HepG2 (cell line): ENCODE results near the gene ZNF385B. TPM values are rescaled to one million over a fixed set of nuclear protein-coding genes. Genes with fewer than 3 reads are reported as not detected.

Source experiments
- ATAC-seq: fragments of 200-7000 bp; cut with Tn5 transposase; 3 replicates; pipeline ENCODE4 v1.9.1; 2020; ENCODE audit warnings: mild to moderate bottlenecking, moderate library complexity
- BruUV-seq: library from RNA; stranded (reverse); fragments of 400-500 nt; replicated peaks from 2 replicates; lab custom pipeline; 2021; lab: Mats Ljungman, UMichigan
- CTCF ChIA-PET: fragments of 300-600 bp; formaldehyde crosslinking; extraction: SDS; loops from one replicate; lab custom pipeline; 2021; ENCODE audit warnings: low total read pairs, inconsistent platforms, low intra/inter-chr PET ratio; lab: Yijun Ruan, JAX
- POLR2A ChIA-PET: fragments of 350-600 bp; sonication (Branson Sonifier 250); formaldehyde crosslinking; loops from one replicate; lab custom pipeline; 2020; ENCODE audit warnings: antibody characterized with exemption, inconsistent platforms; lab: Yijun Ruan, JAX
- DNase-seq: peaks from one replicate; pipeline ENCODE4 v3.0.0-alpha.2; 2015; ENCODE audit warnings: low spot score
- FAIRE-seq: peaks from 3 replicates; lab custom pipeline; 2011; peaks lifted over from hg19 to GRCh38; lab: Jason Lieb, UNC
- H2AFZ ChIP-seq: one replicate; pipeline ENCODE4 v1.6.1; 2011; ENCODE audit warnings: low read length, inconsistent platforms
- H3K27ac ChIP-seq: fragments of 300-600 bp; 3 replicates; pipeline ENCODE4 v1.8.0; 2011; ENCODE audit warnings: mixed run types, mild to moderate bottlenecking, mixed read lengths, low read length, inconsistent platforms; ENCODE audit not compliant: insufficient read depth; ENCODE audit errors: extremely low read length
- H3K27me3 ChIP-seq, 2 experiments: fragments of 200-600 bp in 1 of 2; 2 replicates in 1 of 2; 3 replicates in 1 of 2; pipeline versions ENCODE4 v1.6.0 to v1.8.0; 2011; ENCODE audit warnings: low read length in 2 of 2, mild to moderate bottlenecking in 2 of 2, moderate library complexity in 2 of 2, inconsistent platforms in 1 of 2; ENCODE audit not compliant: insufficient read depth in 2 of 2, control insufficient read depth in 1 of 2
- H3K36me3 ChIP-seq, 2 experiments: fragments of 200-600 bp in 1 of 2; replicated peaks in 1 of 2; 2 replicates in 1 of 2; 3 replicates in 1 of 2; pipeline versions ENCODE4 v1.5.1 to v1.8.0; 2011; ENCODE audit warnings: low read length in 2 of 2, inconsistent platforms in 1 of 2; ENCODE audit not compliant: insufficient read depth in 2 of 2, control insufficient read depth in 1 of 2
- H3K4me1 ChIP-seq: 2 replicates; pipeline ENCODE4 v1.5.1; 2012; ENCODE audit warnings: low read length, inconsistent platforms; ENCODE audit not compliant: insufficient read depth
- H3K4me2 ChIP-seq: 2 replicates; pipeline ENCODE4 v1.6.0; 2011; ENCODE audit warnings: low read depth, low read length, inconsistent platforms
- H3K4me3 ChIP-seq, 3 experiments: fragments of 200-600 bp in 1 of 3; sonication (generic), shearing (Covaris generic) in 1 of 3; replicated peaks in 1 of 3; 2 replicates each; pipeline ENCODE4 v1.5.1; 2011 to 2016; ENCODE audit warnings: low read length in 3 of 3, inconsistent platforms in 2 of 3, low read depth in 2 of 3, mild to moderate bottlenecking in 2 of 3, control low read depth in 1 of 3, mixed read lengths in 1 of 3; ENCODE audit not compliant: insufficient read depth in 1 of 3
- H3K79me2 ChIP-seq: one replicate; pipeline ENCODE4 v1.6.1; 2011; ENCODE audit warnings: low read length, inconsistent platforms; ENCODE audit not compliant: insufficient read depth
- H3K9ac ChIP-seq: 2 replicates; pipeline ENCODE4 v1.6.0; 2011; ENCODE audit warnings: mild to moderate bottlenecking, low read depth, low read length, inconsistent platforms; ENCODE audit not compliant: insufficient read depth
- H3K9me3 ChIP-seq: 2 replicates; pipeline ENCODE4 v1.5.1; 2012; ENCODE audit warnings: mild to moderate bottlenecking, low read length
- H4K20me1 ChIP-seq: 2 replicates; pipeline ENCODE4 v1.6.0; 2011; ENCODE audit warnings: inconsistent platforms, mild to moderate bottlenecking, low read length, moderate library complexity; ENCODE audit not compliant: insufficient read depth
- BCL6 ChIP-seq: IDR thresholded peaks from 2 replicates; pipeline ENCODE4 v1.6.1; 2016; ENCODE audit warnings: missing genetic modification reagents, missing compliant biosample characterization
- HNF4A ChIP-seq: sonication (generic); formaldehyde crosslinking; IDR thresholded peaks from 2 replicates; pipeline ENCODE4 v1.4.0; 2020; ENCODE audit warnings: missing genetic modification reagents
- HOXA7 ChIP-seq: sonication (generic); formaldehyde crosslinking; IDR thresholded peaks from 2 replicates; pipeline ENCODE4 v1.8.1; 2022; ENCODE audit warnings: mild to moderate bottlenecking, missing genetic modification reagents, moderate library complexity
- MAFF ChIP-seq: IDR thresholded peaks from 2 replicates; pipeline ENCODE4 v1.6.1; 2011; ENCODE audit warnings: low read depth, low read length, improper control_type of control experiment
- MAFK ChIP-seq, 2 experiments: IDR thresholded peaks in 1 of 2; conservative IDR thresholded peaks in 1 of 2; 2 replicates each; pipeline ENCODE4 v1.6.1; 2011; ENCODE audit warnings: improper control_type of control experiment in 2 of 2, low read length in 2 of 2
- SP2 ChIP-seq: sonication (generic); formaldehyde crosslinking; IDR thresholded peaks from 2 replicates; pipeline ENCODE4 v1.5.1; 2020; ENCODE audit warnings: mild to moderate bottlenecking, missing genetic modification reagents
- ZBTB21 ChIP-seq: sonication (generic); formaldehyde crosslinking; IDR thresholded peaks from 2 replicates; pipeline ENCODE4 v1.4.0; 2020; ENCODE audit warnings: missing genetic modification reagents
- WGBS: methylation state at CpG from one replicate; pipeline ENCODE4 v1.1.6; 2017; ENCODE audit warnings: low lambda C conversion rate; 5-methylcytosine and 5-hydroxymethylcytosine counted together
- in situ Hi-C: cut with HindIII; loops from 2 replicates; pipeline ENCODE4 v1.10.0; 2017; ENCODE audit warnings: low pct_unique_long_range_greater_than_20kb; ENCODE audit not compliant: extremely low pct_ligation_motif_present
- intact Hi-C: fragments of 100-400 bp; cut with micrococcal nuclease; formaldehyde crosslinking; loops from one replicate; pipeline ENCODE4 v1.10.0; 2022; ENCODE audit not compliant: unreplicated experiment
- polyA plus RNA-seq, 8 experiments: library from polyadenylated mRNA; depleted of rRNA in 3 of 8; stranded (reverse) in 7 of 8; unstranded in 1 of 8; fragments of >200 nt; fragmentation: Illumina TruSeq in 4 of 8; extraction: Trizol in 4 of 8; gene quantifications; 2 replicates each; pipeline versions ENCODE4 v1.2.1 to v1.2.3, GENCODE V29; 2011 to 2016; ENCODE audit warnings: low read depth in 4 of 8, missing spikeins in 1 of 8, mixed read lengths in 1 of 8; ENCODE audit not compliant: insufficient read depth in 1 of 8
- total RNA-seq, 5 experiments: library from RNA; depleted of rRNA; stranded (reverse); fragments of >200 nt; fragmentation: Illumina TruSeq; extraction: Trizol; gene quantifications; 2 replicates each; pipeline ENCODE4 v1.2.3, GENCODE V29; 2016; ENCODE audit warnings: low read depth in 1 of 5
- TF ChIP-seq, protein P1 (sequence below): sonication (generic); formaldehyde crosslinking; IDR thresholded peaks from 2 replicates; pipeline ENCODE4 v1.4.0; 2020; ENCODE audit warnings: mild to moderate bottlenecking, missing genetic modification reagents
- TF ChIP-seq, protein P2 (sequence below): sonication (generic); formaldehyde crosslinking; IDR thresholded peaks from 2 replicates; pipeline ENCODE4 v1.5.1; 2020; ENCODE audit warnings: missing genetic modification reagents, mild to moderate bottlenecking, borderline replicate concordance
- TF ChIP-seq, protein P3 (sequence below): sonication (generic); formaldehyde crosslinking; IDR thresholded peaks from 2 replicates; pipeline ENCODE4 v1.4.0; 2020; ENCODE audit warnings: mild to moderate bottlenecking, missing genetic modification reagents

The ZNF385B gene
- total and polyA plus RNA-seq, 2 of the 13 experiments (the other 11 are each of a cell fraction or from before 2014, with no cell fraction given): 3.3 to 6.7 TPM

DNA sequence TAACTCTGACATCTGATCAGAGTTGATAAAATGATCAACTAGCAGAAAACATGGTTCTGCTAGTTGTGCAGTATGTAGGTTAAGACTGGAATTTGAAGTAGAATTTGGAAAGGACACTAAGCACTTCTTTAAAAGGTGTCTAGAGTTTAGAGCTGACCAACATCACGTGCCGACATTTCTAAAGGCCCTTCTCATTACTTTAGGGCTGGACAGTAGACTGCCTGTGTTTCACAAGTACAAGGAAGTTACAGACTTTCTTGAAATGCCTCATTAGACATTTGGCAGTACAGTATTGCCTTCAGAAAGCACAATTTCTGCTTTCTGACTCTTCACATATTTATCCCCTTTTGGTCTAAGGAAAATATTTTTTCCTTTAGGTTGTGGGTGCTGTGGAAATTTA, 255.3 kb downstream of the ZNF385B start (continued):
- TF ChIP-seq BCL6 (CRISPR knock-in tag): no peak

DNA sequence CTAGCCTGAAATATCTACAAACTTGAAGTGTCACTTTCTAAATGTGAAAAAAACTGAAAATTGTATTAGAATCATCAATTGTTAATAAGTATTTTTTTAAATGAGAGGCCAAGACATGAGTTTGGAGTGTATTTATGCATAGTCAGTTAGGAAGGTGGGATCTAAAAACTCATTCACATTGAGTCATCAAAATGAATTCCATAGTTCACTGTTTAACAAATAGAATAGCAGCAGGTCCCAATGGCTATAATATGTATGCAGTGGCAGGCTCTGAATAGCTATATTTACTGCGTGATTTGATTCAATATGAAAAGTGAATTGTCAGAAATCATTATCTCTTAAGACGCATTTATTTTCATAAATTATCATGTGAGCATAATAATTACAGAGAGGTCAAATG, 256.1 kb downstream of the ZNF385B start:
- H3K27me3 ChIP-seq: no peaks in the 10 kb centered on the region
- no peaks in the 10 kb centered on the region for H4K20me1 ChIP-seq
- no peaks in the 10 kb centered on the region for H3K9me3 ChIP-seq
- POLR2A ChIA-PET: no interaction called here
- intact Hi-C loops: no loop called here
- DNase-seq: no peak
- H3K36me3 ChIP-seq: no peaks in the 10 kb centered on the region
- CTCF ChIA-PET: no interaction called here
- no peaks in the 10 kb centered on the region for H3K4me1 ChIP-seq
- no peak for ATAC-seq
- no peaks in the 10 kb centered on the region for H3K79me2 ChIP-seq
- H3K9ac ChIP-seq: no peak overlapping the region
- in situ Hi-C loops: no loop called here
- TF ChIP-seq HNF4A (CRISPR knock-in tag) (no peak), MAFF (peak; percentile 32; the same call in 1 of the 2 replicates), MAFK (conservative IDR thresholded peaks at IDR 0.05 in 1 of 2, IDR thresholded peaks at IDR 0.05 in 1 of 2; ENCODE audit: low read length in 2 of 2) (peak in 1 of 2 experiments; percentile 21; a peak in 1 of 4 replicates)
- no peak overlapping the region for H3K27ac ChIP-seq
- H3K4me3 ChIP-seq: no peak overlapping the region
- WGBS: 65% methylated on average over 2 of the region's 2 CpGs
- H3K4me2 ChIP-seq: no peak overlapping the region
- no peak for FAIRE-seq
- H2AFZ ChIP-seq: no peak overlapping the region
- no TSS peak for BruUV-seq

DNA sequence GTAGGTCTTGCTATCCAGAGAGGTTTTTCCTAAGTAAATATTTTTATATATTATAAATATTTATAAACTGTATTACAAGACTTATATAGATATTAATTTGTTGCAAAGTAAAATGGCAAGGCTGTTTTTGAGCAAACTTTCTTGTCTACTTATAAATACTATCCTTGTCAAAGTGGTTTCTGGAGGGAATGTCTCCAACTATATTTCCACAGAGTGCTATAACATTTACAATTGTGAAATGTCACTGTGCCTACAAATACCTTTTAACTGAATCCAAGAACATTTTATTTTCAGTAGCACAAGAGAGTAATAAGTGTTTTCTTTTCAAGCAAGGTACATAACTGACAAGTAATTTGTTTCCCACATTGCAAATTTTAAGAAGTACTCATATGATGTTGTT, 256.8 kb downstream of the ZNF385B start:
- Histone ChIP-seq H4K20me1 (no peaks in the 10 kb centered on the region), H3K79me2 (no peaks in the 10 kb centered on the region), H3K9me3 (no peaks in the 10 kb centered on the region), H3K9ac (no peak overlapping the region), H3K4me2 (no peak overlapping the region), H2AFZ (no peak overlapping the region), H3K27ac (no peak overlapping the region), H3K27me3 (no peaks in the 10 kb centered on the region), H3K36me3 (no peaks in the 10 kb centered on the region), H3K4me3 (no peak overlapping the region), H3K4me1 (no peaks in the 10 kb centered on the region)
- POLR2A ChIA-PET: no interaction called here
- CTCF ChIA-PET: no interaction called here
- in situ Hi-C loops (no loop called here), intact Hi-C loops (no loop called here)
- no TSS peak for BruUV-seq
- FAIRE-seq (no peak), DNase-seq (no peak), ATAC-seq (no peak)
- TF ChIP-seq, protein P1, sequence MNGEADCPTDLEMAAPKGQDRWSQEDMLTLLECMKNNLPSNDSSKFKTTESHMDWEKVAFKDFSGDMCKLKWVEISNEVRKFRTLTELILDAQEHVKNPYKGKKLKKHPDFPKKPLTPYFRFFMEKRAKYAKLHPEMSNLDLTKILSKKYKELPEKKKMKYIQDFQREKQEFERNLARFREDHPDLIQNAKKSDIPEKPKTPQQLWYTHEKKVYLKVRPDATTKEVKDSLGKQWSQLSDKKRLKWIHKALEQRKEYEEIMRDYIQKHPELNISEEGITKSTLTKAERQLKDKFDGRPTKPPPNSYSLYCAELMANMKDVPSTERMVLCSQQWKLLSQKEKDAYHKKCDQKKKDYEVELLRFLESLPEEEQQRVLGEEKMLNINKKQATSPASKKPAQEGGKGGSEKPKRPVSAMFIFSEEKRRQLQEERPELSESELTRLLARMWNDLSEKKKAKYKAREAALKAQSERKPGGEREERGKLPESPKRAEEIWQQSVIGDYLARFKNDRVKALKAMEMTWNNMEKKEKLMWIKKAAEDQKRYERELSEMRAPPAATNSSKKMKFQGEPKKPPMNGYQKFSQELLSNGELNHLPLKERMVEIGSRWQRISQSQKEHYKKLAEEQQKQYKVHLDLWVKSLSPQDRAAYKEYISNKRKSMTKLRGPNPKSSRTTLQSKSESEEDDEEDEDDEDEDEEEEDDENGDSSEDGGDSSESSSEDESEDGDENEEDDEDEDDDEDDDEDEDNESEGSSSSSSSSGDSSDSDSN (CRISPR knock-in tag): no peak
- TF ChIP-seq, protein P2, sequence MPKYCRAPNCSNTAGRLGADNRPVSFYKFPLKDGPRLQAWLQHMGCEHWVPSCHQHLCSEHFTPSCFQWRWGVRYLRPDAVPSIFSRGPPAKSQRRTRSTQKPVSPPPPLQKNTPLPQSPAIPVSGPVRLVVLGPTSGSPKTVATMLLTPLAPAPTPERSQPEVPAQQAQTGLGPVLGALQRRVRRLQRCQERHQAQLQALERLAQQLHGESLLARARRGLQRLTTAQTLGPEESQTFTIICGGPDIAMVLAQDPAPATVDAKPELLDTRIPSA (CRISPR knock-in tag): no peak
- TF ChIP-seq HOXA7 (CRISPR knock-in tag) (no peak), ZBTB21 (CRISPR knock-in tag) (no peak), SP2 (no peak)
- TF ChIP-seq, protein P3, sequence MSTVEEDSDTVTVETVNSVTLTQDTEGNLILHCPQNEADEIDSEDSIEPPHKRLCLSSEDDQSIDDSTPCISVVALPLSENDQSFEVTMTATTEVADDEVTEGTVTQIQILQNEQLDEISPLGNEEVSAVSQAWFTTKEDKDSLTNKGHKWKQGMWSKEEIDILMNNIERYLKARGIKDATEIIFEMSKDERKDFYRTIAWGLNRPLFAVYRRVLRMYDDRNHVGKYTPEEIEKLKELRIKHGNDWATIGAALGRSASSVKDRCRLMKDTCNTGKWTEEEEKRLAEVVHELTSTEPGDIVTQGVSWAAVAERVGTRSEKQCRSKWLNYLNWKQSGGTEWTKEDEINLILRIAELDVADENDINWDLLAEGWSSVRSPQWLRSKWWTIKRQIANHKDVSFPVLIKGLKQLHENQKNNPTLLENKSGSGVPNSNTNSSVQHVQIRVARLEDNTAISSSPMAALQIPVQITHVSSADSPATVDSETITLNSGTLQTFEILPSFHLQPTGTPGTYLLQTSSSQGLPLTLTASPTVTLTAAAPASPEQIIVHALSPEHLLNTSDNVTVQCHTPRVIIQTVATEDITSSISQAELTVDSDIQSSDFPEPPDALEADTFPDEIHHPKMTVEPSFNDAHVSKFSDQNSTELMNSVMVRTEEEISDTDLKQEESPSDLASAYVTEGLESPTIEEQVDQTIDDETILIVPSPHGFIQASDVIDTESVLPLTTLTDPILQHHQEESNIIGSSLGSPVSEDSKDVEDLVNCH (CRISPR knock-in tag): no peak
